HUDEP-2 (cell line): Measurements from ENCODE around the gene IMMT.

ENCODE experiments used
- DNase-seq, 76 experiments: peaks; one replicate each; lab custom pipeline; 2025; ENCODE audit not compliant: unreplicated experiment in 76 of 76; lab: John Stamatoyannopoulos, UW

Gene IMMT

GRCh38 chr2:86147793-86148192 lies 47.5 kb downstream of the IMMT start:
- no peak for DNase-seq

- DNase-seq, result no peak
These were observed 51.2 kb downstream of the IMMT start for GRCh38 chr2:86143926-86144685.

- DNase-seq, result no peak
These were observed 52.0 kb downstream of the IMMT start for GRCh38 chr2:86143307-86143706.

- DNase-seq, result no peak
These were observed 52.6 kb downstream of the IMMT start for GRCh38 chr2:86142436-86143257.

- no peak for DNase-seq
These were observed 54.3 kb downstream of the IMMT start for GRCh38 chr2:86140969-86141392.

- no peak for DNase-seq
These were observed 55.3 kb downstream of the IMMT start for GRCh38 chr2:86139981-86140380.

- DNase-seq, result no peak
These were observed 56.3 kb downstream of the IMMT start for GRCh38 chr2:86138736-86139625.

GRCh38 chr2:86136141-86136540 lies 59.1 kb downstream of the IMMT start:
- DNase-seq, result no peak

- no peak for DNase-seq
These were observed 59.6 kb downstream of the IMMT start for GRCh38 chr2:86135653-86136052.

GRCh38 chr2:86134709-86135108 lies 60.6 kb downstream of the IMMT start:
- DNase-seq, result no peak

- DNase-seq, result peak in 5 of 76 experiments; percentile 5 to 16 (median 8)
These were observed 70.6 kb downstream of the IMMT start for GRCh38 chr2:86124683-86125082.

- no peak for DNase-seq
These were observed 71.8 kb downstream of the IMMT start for GRCh38 chr2:86123328-86123925.

GRCh38 chr2:86118130-86118529 lies 77.1 kb downstream of the IMMT start:
- DNase-seq, result no peak

GRCh38 chr2:86107031-86107430 lies 88.2 kb downstream of the IMMT start:
- no peak for DNase-seq

GRCh38 chr2:86105969-86106945 lies 89.0 kb downstream of the IMMT start, which contains the start of gene PTCD3:
Gene PTCD3 (plus strand): TSS chr2:86106235. CDS start chr2:86106248, 13 bp downstream.
- peak; percentile 7 to 95 (median 88) for DNase-seq

GRCh38 chr2:86105252-86105968 lies 89.9 kb downstream of the IMMT start, which contains the start of gene POLR1A:
Gene POLR1A (minus strand): TSS chr2:86105886. CDS start chr2:86105776, 110 bp downstream.
- DNase-seq, result peak in 75 of 76 experiments; percentile 10 to 93 (median 80)

GRCh38 chr2:86102157-86102556 lies 93.1 kb downstream of the IMMT start:
- no peak for DNase-seq

- no peak for DNase-seq
These were observed 97.3 kb downstream of the IMMT start for GRCh38 chr2:86097913-86098312.
